NCI-H1694 (cell line): ENCODE data around the gene OR6C76.
"Not testable (repeated sequence)": the region's sequence is repeated elsewhere in the genome, so short reads cannot be mapped to it uniquely, and the experiment has no call there.

Source experiments
- DNase-seq: peaks from one replicate; lab custom pipeline; 2025; lab: John Stamatoyannopoulos, UW

OR6C76 gene

GRCh38 chr12:55425954-55426353 lies at the start of gene OR6C76:
Gene OR6C76 (plus strand): TSS chr12:55426254. CDS start chr12:55426254, 0 bp downstream.
- no peak for DNase-seq

- DNase-seq, result no peak
Observed at GRCh38 chr12:55385891-55386290, 40.2 kb upstream of the OR6C76 start.

GRCh38 chr12:55392032-55392795 lies 33.8 kb upstream of the OR6C76 start:
- DNase-seq, result no peak

GRCh38 chr12:55396326-55396725 lies 29.7 kb upstream of the OR6C76 start:
- DNase-seq, result no peak

GRCh38 chr12:55400229-55400628 lies 25.8 kb upstream of the OR6C76 start, which contains the start of gene OR6C65:
Gene OR6C65 (plus strand): TSS chr12:55400529. CDS start chr12:55400529, 0 bp downstream.
- no peak for DNase-seq

- DNase-seq, result no peak
Observed at GRCh38 chr12:55407866-55408265, 18.2 kb upstream of the OR6C76 start.

- DNase-seq, result not testable (repeated sequence)
Observed at GRCh38 chr12:55409133-55409532, 16.9 kb upstream of the OR6C76 start.

- DNase-seq, result not testable (repeated sequence)
Observed at GRCh38 chr12:55412138-55412537, 13.9 kb upstream of the OR6C76 start.

GRCh38 chr12:55413498-55414388 lies 12.3 kb upstream of the OR6C76 start:
- DNase-seq, result not testable (repeated sequence)

GRCh38 chr12:55414396-55414823 lies 11.6 kb upstream of the OR6C76 start:
- not testable (repeated sequence) for DNase-seq

- DNase-seq, result not testable (repeated sequence)
Observed at GRCh38 chr12:55414889-55415288, 11.2 kb upstream of the OR6C76 start.

GRCh38 chr12:55416961-55417360 lies 9.1 kb upstream of the OR6C76 start:
- no peak for DNase-seq

GRCh38 chr12:55420307-55420962 lies 5.6 kb upstream of the OR6C76 start:
- no peak for DNase-seq

- no peak for DNase-seq
Observed at GRCh38 chr12:55428331-55429243, 2.5 kb downstream of the OR6C76 start.

GRCh38 chr12:55441233-55441632 lies 15.2 kb downstream of the OR6C76 start:
- DNase-seq, result not testable (repeated sequence)

- DNase-seq, result no peak
Observed at GRCh38 chr12:55443776-55444175, 17.7 kb downstream of the OR6C76 start, which contains the start of gene OR6C2. Gene OR6C2 (plus strand): TSS chr12:55444076. CDS start chr12:55452214, 8,138 bp downstream.

GRCh38 chr12:55445357-55445756 lies 19.3 kb downstream of the OR6C76 start:
- DNase-seq, result no peak

GRCh38 chr12:55446326-55446725 lies 20.3 kb downstream of the OR6C76 start:
- no peak for DNase-seq

- no peak for DNase-seq
Observed at GRCh38 chr12:55448825-55449224, 22.8 kb downstream of the OR6C76 start.

GRCh38 chr12:55464926-55465325 lies 38.9 kb downstream of the OR6C76 start:
- DNase-seq, result not testable (repeated sequence)

GRCh38 chr12:55467836-55468235 lies 41.8 kb downstream of the OR6C76 start:
- no peak for DNase-seq
